ENCODE results near the gene SMR3A.

DNA sequence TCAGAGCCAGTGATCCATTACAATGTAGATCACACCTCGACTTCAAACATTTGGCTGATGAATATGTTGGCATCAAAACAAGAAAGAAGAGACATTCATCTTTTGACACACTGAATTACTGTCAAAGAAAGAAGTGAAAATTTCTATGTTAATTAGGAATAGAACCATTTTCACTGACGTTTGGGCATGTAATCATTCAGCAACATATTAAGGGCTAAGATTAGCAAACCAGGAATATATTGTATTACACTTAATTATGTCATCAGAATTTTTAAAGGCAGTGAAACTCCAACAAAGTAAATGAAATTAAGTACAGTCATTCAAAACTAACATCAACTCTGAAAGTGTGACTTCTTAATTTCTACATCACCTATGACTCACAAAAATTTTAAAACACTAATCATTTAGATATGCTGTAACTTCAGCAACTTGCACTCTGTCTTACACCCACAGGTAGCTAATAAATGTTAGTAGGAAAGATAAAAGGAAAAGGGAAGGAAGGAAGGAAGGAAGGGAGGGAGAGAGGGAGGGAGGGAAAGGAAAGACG is 1.4 kb upstream of the SMR3A start:
- TF ChIP-seq, protein P1, sequence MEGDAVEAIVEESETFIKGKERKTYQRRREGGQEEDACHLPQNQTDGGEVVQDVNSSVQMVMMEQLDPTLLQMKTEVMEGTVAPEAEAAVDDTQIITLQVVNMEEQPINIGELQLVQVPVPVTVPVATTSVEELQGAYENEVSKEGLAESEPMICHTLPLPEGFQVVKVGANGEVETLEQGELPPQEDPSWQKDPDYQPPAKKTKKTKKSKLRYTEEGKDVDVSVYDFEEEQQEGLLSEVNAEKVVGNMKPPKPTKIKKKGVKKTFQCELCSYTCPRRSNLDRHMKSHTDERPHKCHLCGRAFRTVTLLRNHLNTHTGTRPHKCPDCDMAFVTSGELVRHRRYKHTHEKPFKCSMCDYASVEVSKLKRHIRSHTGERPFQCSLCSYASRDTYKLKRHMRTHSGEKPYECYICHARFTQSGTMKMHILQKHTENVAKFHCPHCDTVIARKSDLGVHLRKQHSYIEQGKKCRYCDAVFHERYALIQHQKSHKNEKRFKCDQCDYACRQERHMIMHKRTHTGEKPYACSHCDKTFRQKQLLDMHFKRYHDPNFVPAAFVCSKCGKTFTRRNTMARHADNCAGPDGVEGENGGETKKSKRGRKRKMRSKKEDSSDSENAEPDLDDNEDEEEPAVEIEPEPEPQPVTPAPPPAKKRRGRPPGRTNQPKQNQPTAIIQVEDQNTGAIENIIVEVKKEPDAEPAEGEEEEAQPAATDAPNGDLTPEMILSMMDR (IDR thresholded peaks at IDR 0.05): no peak
- no peak for TF ChIP-seq POLR2A (IDR thresholded peaks at IDR 0.05)

Data from uterus (tissue), 2 donors.